Measurements from ENCODE around the gene SEPTIN5. TPM values are rescaled to one million over a fixed set of nuclear protein-coding genes. Genes with fewer than 3 reads are reported as not detected.

SEPTIN5 gene
- total RNA-seq, 1 experiment from 2014 or later: 22.4 TPM

DNA sequence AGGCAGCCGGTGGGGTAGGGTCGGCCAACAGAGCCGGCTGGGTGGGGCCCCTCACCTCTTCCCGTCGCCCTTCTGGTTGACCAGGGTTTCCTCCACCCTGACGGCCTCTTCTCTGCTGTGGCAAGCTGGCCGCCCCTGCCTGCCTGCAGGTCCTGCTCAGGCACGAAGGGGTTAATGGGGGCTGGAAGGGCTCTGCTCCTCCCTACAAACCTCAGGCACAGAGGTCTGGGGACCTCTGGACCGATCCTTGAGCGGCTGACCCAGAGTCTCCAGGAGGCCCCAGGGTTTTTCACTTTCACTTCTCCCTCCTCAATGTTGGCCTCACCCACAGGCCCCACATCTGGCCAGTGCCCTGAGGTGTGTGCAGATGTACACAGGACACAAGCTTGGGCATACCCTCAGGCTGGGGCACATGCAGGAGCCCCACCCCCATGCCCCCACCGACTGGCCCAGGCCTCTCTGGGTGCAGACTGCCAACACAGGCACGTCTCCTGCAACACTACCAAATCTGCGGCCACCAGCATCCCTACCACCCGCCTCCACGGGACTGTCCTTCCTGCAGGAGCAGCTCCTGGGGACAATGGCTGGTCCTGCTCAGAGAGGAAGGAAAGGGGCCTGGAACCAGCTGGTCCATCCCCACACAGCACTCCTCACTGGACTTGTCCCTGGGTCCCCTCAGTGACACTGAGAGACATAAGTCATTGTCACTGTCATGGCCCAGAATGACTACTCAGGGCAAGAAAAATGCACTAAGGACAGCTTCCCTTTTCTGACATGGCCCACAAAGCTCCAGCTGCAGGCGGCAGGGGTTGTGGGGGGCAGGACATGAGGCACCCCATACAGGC is 43.1 kb downstream of the SEPTIN5 start:
- CTCF ChIA-PET: interaction anchor here (1.0 to 7.5 kb wide), 11 partner anchors 7 to 155 kb away, joined by 3 to 110 read pairs (median 14); partner anchors contain the start of gene GP1BB
- POLR2A ChIA-PET: no interaction called here
- Mint-ChIP-seq H3K27ac (no peak overlapping the region; the same call in 1 of the 2 replicates), H3K9me3 (no peaks in the 10 kb centered on the region), H3K27me3 (ENCODE audit: low read depth) (peaks cover 90% of the 10 kb centered on the region), H3K36me3 (no peaks in the 10 kb centered on the region), H3K4me3 (peak overlapping the region; percentile 56), H3K4me1 (peaks cover 29% of the 10 kb centered on the region)
- DNase-seq (ENCODE audit: low spot score) (peak; percentile 53), ATAC-seq (0 out of 2 replicates have a peak, but pooled peaks have one; percentile 2)
- TF ChIP-seq, protein P1, sequence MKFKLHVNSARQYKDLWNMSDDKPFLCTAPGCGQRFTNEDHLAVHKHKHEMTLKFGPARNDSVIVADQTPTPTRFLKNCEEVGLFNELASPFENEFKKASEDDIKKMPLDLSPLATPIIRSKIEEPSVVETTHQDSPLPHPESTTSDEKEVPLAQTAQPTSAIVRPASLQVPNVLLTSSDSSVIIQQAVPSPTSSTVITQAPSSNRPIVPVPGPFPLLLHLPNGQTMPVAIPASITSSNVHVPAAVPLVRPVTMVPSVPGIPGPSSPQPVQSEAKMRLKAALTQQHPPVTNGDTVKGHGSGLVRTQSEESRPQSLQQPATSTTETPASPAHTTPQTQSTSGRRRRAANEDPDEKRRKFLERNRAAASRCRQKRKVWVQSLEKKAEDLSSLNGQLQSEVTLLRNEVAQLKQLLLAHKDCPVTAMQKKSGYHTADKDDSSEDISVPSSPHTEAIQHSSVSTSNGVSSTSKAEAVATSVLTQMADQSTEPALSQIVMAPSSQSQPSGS (CRISPR knock-in tag; IDR thresholded peaks at IDR 0.05; ENCODE audit: borderline replicate concordance, low read depth): no peak
- TF ChIP-seq, protein P2, sequence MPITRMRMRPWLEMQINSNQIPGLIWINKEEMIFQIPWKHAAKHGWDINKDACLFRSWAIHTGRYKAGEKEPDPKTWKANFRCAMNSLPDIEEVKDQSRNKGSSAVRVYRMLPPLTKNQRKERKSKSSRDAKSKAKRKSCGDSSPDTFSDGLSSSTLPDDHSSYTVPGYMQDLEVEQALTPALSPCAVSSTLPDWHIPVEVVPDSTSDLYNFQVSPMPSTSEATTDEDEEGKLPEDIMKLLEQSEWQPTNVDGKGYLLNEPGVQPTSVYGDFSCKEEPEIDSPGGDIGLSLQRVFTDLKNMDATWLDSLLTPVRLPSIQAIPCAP (CRISPR knock-in tag; IDR thresholded peaks at IDR 0.05): no peak
- TF ChIP-seq, protein P3, sequence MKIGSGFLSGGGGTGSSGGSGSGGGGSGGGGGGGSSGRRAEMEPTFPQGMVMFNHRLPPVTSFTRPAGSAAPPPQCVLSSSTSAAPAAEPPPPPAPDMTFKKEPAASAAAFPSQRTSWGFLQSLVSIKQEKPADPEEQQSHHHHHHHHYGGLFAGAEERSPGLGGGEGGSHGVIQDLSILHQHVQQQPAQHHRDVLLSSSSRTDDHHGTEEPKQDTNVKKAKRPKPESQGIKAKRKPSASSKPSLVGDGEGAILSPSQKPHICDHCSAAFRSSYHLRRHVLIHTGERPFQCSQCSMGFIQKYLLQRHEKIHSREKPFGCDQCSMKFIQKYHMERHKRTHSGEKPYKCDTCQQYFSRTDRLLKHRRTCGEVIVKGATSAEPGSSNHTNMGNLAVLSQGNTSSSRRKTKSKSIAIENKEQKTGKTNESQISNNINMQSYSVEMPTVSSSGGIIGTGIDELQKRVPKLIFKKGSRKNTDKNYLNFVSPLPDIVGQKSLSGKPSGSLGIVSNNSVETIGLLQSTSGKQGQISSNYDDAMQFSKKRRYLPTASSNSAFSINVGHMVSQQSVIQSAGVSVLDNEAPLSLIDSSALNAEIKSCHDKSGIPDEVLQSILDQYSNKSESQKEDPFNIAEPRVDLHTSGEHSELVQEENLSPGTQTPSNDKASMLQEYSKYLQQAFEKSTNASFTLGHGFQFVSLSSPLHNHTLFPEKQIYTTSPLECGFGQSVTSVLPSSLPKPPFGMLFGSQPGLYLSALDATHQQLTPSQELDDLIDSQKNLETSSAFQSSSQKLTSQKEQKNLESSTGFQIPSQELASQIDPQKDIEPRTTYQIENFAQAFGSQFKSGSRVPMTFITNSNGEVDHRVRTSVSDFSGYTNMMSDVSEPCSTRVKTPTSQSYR (CRISPR knock-in tag; IDR thresholded peaks at IDR 0.05): no peak
- TF ChIP-seq ZNF263 (CRISPR knock-in tag; IDR thresholded peaks at IDR 0.05; ENCODE audit: low read depth) (no peak), MYBL2 (CRISPR knock-in tag; IDR thresholded peaks at IDR 0.05) (no peak), JAZF1 (CRISPR knock-in tag; IDR thresholded peaks at IDR 0.05) (no peak), EMX1 (CRISPR knock-in tag; IDR thresholded peaks at IDR 0.05) (no peak), KAT7 (CRISPR knock-in tag; IDR thresholded peaks at IDR 0.05; ENCODE audit: borderline replicate concordance) (no peak), TEAD4 (CRISPR knock-in tag; IDR thresholded peaks at IDR 0.05) (no peak), TP53 (CRISPR knock-in tag; IDR thresholded peaks at IDR 0.05) (no peak)
- TF ChIP-seq, protein P4, sequence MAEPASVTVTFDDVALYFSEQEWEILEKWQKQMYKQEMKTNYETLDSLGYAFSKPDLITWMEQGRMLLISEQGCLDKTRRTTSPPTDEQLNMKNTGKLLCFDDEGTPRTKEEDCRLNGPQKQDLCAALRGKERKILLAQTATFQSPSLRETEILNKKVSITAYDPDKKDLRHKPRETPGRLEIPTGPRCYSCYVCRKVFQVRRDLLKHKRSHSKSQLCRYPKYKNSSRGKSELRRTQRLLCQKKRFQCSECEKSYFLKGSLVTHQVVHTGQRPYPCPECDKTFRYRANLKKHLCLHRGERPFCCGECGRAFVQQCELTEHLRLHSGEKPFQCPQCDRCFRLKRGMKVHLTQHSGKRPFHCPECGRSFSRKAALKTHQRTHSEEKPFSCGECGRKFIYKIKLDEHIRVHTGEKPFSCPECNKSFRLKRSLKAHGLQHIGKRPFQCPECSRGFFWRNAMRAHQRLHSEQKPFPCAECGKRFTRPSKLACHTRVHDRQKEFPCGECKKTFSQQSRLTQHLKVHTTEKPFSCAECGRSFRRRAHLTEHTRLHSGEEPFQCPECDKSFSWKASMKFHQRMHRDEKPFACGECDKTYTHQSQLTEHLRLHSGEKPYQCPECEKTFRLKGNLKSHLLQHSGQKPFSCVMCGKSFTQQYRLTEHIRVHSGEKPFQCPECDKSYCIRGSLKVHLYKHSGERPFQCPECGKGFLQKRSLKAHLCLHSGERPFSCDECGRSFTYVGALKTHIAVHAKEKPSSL (CRISPR knock-in tag; conservative IDR thresholded peaks at IDR 0.05): no peak
- TF ChIP-seq, protein P5, sequence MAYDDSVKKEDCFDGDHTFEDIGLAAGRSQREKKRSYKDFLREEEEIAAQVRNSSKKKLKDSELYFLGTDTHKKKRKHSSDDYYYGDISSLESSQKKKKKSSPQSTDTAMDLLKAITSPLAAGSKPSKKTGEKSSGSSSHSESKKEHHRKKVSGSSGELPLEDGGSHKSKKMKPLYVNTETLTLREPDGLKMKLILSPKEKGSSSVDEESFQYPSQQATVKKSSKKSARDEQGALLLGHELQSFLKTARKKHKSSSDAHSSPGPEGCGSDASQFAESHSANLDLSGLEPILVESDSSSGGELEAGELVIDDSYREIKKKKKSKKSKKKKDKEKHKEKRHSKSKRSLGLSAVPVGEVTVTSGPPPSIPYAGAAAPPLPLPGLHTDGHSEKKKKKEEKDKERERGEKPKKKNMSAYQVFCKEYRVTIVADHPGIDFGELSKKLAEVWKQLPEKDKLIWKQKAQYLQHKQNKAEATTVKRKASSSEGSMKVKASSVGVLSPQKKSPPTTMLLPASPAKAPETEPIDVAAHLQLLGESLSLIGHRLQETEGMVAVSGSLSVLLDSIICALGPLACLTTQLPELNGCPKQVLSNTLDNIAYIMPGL (CRISPR knock-in tag; IDR thresholded peaks at IDR 0.05): no peak
- TF ChIP-seq, protein P6, sequence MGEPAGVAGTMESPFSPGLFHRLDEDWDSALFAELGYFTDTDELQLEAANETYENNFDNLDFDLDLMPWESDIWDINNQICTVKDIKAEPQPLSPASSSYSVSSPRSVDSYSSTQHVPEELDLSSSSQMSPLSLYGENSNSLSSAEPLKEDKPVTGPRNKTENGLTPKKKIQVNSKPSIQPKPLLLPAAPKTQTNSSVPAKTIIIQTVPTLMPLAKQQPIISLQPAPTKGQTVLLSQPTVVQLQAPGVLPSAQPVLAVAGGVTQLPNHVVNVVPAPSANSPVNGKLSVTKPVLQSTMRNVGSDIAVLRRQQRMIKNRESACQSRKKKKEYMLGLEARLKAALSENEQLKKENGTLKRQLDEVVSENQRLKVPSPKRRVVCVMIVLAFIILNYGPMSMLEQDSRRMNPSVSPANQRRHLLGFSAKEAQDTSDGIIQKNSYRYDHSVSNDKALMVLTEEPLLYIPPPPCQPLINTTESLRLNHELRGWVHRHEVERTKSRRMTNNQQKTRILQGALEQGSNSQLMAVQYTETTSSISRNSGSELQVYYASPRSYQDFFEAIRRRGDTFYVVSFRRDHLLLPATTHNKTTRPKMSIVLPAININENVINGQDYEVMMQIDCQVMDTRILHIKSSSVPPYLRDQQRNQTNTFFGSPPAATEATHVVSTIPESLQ (CRISPR knock-in tag; IDR thresholded peaks at IDR 0.05): no peak
- TF ChIP-seq, protein P7, sequence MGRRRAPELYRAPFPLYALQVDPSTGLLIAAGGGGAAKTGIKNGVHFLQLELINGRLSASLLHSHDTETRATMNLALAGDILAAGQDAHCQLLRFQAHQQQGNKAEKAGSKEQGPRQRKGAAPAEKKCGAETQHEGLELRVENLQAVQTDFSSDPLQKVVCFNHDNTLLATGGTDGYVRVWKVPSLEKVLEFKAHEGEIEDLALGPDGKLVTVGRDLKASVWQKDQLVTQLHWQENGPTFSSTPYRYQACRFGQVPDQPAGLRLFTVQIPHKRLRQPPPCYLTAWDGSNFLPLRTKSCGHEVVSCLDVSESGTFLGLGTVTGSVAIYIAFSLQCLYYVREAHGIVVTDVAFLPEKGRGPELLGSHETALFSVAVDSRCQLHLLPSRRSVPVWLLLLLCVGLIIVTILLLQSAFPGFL (CRISPR knock-in tag; IDR thresholded peaks at IDR 0.05; ENCODE audit: borderline replicate concordance): no peak
- TF ChIP-seq, protein P8, sequence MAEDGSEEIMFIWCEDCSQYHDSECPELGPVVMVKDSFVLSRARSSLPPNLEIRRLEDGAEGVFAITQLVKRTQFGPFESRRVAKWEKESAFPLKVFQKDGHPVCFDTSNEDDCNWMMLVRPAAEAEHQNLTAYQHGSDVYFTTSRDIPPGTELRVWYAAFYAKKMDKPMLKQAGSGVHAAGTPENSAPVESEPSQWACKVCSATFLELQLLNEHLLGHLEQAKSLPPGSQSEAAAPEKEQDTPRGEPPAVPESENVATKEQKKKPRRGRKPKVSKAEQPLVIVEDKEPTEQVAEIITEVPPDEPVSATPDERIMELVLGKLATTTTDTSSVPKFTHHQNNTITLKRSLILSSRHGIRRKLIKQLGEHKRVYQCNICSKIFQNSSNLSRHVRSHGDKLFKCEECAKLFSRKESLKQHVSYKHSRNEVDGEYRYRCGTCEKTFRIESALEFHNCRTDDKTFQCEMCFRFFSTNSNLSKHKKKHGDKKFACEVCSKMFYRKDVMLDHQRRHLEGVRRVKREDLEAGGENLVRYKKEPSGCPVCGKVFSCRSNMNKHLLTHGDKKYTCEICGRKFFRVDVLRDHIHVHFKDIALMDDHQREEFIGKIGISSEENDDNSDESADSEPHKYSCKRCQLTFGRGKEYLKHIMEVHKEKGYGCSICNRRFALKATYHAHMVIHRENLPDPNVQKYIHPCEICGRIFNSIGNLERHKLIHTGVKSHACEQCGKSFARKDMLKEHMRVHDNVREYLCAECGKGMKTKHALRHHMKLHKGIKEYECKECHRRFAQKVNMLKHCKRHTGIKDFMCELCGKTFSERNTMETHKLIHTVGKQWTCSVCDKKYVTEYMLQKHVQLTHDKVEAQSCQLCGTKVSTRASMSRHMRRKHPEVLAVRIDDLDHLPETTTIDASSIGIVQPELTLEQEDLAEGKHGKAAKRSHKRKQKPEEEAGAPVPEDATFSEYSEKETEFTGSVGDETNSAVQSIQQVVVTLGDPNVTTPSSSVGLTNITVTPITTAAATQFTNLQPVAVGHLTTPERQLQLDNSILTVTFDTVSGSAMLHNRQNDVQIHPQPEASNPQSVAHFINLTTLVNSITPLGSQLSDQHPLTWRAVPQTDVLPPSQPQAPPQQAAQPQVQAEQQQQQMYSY (CRISPR knock-in tag; IDR thresholded peaks at IDR 0.05): no peak
- TF ChIP-seq, protein P9, sequence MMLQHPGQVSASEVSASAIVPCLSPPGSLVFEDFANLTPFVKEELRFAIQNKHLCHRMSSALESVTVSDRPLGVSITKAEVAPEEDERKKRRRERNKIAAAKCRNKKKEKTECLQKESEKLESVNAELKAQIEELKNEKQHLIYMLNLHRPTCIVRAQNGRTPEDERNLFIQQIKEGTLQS (CRISPR knock-in tag; conservative IDR thresholded peaks at IDR 0.05): no peak
- TF ChIP-seq, protein P10, sequence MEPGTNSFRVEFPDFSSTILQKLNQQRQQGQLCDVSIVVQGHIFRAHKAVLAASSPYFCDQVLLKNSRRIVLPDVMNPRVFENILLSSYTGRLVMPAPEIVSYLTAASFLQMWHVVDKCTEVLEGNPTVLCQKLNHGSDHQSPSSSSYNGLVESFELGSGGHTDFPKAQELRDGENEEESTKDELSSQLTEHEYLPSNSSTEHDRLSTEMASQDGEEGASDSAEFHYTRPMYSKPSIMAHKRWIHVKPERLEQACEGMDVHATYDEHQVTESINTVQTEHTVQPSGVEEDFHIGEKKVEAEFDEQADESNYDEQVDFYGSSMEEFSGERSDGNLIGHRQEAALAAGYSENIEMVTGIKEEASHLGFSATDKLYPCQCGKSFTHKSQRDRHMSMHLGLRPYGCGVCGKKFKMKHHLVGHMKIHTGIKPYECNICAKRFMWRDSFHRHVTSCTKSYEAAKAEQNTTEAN (CRISPR knock-in tag; IDR thresholded peaks at IDR 0.05): no peak

Data from WTC11 (cell line).